Esophagus muscularis mucosa (tissue), 4 donors: Measurements from ENCODE around the gene THSD4. TPM values are rescaled to one million over a fixed set of nuclear protein-coding genes. Genes with fewer than 3 reads are reported as not detected.

ENCODE experiments used
- DNase-seq: peaks from one replicate; pipeline ENCODE4 v3.0.0-alpha.2; 2017; ENCODE audit errors: extremely low spot score
- H3K27ac ChIP-seq, 4 donors: fragments of 200-600 bp; sonication (generic); replicated peaks in 1 of 4; 1 replicate in 3 of 4; 2 replicates in 1 of 4; pipeline ENCODE4 v1.5.1; 2016 to 2019; ENCODE audit warnings: mild to moderate bottlenecking in 1 of 4
- H3K27me3 ChIP-seq, 4 donors: fragments of 200-600 bp; sonication (generic); one replicate each; pipeline versions ENCODE4 v1.5.1 to v1.6.0; 2016 to 2019
- H3K36me3 ChIP-seq, 4 donors: fragments of 200-600 bp; sonication (generic); one replicate each; pipeline ENCODE4 v1.5.1; 2016 to 2019
- H3K4me1 ChIP-seq, 4 donors: fragments of 200-600 bp; sonication (generic); one replicate each; pipeline ENCODE4 v1.5.1; 2016 to 2019
- H3K4me3 ChIP-seq, 4 donors: fragments of 200-600 bp; sonication (generic); 1 replicate in 2 of 4; 2 replicates in 2 of 4; pipeline ENCODE4 v1.5.1; 2016 to 2019; ENCODE audit warnings: mild to moderate bottlenecking in 4 of 4, moderate library complexity in 1 of 4
- H3K9me3 ChIP-seq, 4 donors: fragments of 200-600 bp; sonication (generic); 1 replicate in 3 of 4; 2 replicates in 1 of 4; pipeline ENCODE4 v1.5.1; 2016 to 2019
- EP300 ChIP-seq: sonication (generic); formaldehyde crosslinking; IDR thresholded peaks from one replicate; pipeline ENCODE4 v1.6.1; 2017; ENCODE audit warnings: antibody characterized with exemption
- POLR2A ChIP-seq: fragments of 450-650 bp; IDR thresholded peaks from one replicate; pipeline ENCODE4 v1.6.1; 2017; ENCODE audit warnings: antibody characterized with exemption, moderate library complexity, mild to moderate bottlenecking, low read depth
- POLR2AphosphoS5 ChIP-seq, 2 donors: sonication (generic); formaldehyde crosslinking; IDR thresholded peaks; one replicate each; pipeline ENCODE4 v1.6.1; 2017; ENCODE audit warnings: antibody characterized with exemption in 2 of 2
- WGBS: methylation state at CpG from one replicate; pipeline ENCODE4 v1.1.5; 2018; 5-methylcytosine and 5-hydroxymethylcytosine counted together
- intact Hi-C: fragments of 100-400 bp; cut with DNase I; formaldehyde crosslinking; loops from one replicate; pipeline ENCODE4 v1.15.1; 2023
- total RNA-seq, 4 donors: library from RNA; depleted of rRNA; stranded (reverse); fragments of >200 nt; gene quantifications; one replicate each; pipeline versions ENCODE4 v1.1.0 to v1.2.1, GENCODE V29; 2016
- TF ChIP-seq, protein P1 (sequence below), 3 experiments: fragments of 200-600 bp in 2 of 3; fragments of 450-650 bp in 1 of 3; sonication (generic) in 2 of 3; IDR thresholded peaks; one replicate each; pipeline ENCODE4 v1.5.1; 2017 to 2019; ENCODE audit warnings: antibody characterized with exemption in 3 of 3, mild to moderate bottlenecking in 2 of 3, moderate library complexity in 1 of 3

The THSD4 gene
- total RNA-seq, 4 donors from 2014 or later: 3.2 to 6.6 (median 5.6) TPM

DNA sequence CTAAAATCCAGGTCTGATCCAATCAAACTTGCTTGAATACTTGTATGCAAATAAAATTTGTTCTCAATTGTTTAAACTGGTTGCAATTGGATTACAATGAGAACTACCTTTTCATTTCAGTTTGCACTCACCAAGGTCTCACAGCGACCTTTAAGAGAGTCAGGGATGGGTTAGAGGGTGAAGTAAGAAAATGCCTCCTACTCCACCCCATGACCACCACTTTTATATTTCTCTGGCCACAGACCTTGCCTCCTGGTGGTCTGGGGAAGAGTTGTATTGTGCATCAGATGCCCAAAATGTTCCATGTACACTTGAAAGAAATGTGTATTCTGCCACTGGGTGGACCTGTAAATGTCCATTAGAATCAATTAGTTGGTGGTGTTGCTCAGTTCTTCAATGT lies 16.4 kb upstream of the THSD4 start:
- Histone ChIP-seq H3K4me1 (no peaks in the 10 kb centered on the region), H3K4me3 (no peak overlapping the region), H3K27me3 (no peaks in the 10 kb centered on the region), H3K27ac (no peak overlapping the region), H3K9me3 (no peaks in the 10 kb centered on the region), H3K36me3 (no peaks in the 10 kb centered on the region)
- 75% methylated on average over 1 of the region's 1 CpG for WGBS
- TF ChIP-seq EP300: no peak
- TF ChIP-seq POLR2AphosphoS5 (IDR thresholded peaks at IDR 0.05): no peak
- TF ChIP-seq POLR2A: no peak
- TF ChIP-seq, protein P1, sequence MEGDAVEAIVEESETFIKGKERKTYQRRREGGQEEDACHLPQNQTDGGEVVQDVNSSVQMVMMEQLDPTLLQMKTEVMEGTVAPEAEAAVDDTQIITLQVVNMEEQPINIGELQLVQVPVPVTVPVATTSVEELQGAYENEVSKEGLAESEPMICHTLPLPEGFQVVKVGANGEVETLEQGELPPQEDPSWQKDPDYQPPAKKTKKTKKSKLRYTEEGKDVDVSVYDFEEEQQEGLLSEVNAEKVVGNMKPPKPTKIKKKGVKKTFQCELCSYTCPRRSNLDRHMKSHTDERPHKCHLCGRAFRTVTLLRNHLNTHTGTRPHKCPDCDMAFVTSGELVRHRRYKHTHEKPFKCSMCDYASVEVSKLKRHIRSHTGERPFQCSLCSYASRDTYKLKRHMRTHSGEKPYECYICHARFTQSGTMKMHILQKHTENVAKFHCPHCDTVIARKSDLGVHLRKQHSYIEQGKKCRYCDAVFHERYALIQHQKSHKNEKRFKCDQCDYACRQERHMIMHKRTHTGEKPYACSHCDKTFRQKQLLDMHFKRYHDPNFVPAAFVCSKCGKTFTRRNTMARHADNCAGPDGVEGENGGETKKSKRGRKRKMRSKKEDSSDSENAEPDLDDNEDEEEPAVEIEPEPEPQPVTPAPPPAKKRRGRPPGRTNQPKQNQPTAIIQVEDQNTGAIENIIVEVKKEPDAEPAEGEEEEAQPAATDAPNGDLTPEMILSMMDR (IDR thresholded peaks at IDR 0.05): no peak
- no peak for DNase-seq
- intact Hi-C loops: no loop called here

DNA sequence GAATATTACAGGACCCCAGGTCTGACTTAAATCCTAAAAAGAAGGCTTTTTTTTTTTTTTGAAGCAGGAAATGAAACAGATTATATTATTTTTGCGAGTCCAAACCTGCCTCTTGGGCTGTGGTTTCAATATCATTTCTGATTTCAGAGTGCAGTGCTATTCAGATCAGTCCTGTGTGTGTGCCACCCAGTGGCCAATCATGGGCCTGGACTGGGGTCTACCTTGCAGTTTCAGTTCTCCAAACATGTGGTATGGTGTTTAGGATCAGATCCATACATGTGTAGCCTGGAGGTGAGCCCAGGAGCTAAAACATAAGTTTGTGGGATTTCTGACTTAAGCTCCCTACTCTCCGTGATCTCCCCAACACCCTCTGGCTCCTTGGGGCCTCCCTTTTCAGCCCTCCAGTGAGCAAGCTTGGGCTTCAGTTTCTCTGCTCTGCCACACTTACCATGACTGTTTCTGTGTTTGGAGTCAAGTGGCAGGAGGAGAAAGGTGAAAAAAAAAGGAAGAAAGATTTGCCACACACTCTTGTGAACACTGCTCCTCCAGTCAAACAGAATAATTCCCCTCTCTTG lies 12.1 kb upstream of the THSD4 start:
- Histone ChIP-seq H3K9me3 (no peaks in the 10 kb centered on the region), H3K27me3 (no peaks in the 10 kb centered on the region), H3K36me3 (no peaks in the 10 kb centered on the region), H3K4me3 (no peak overlapping the region), H3K4me1 (no peaks in the 10 kb centered on the region), H3K27ac (no peak overlapping the region)
- TF ChIP-seq POLR2A (no peak), POLR2AphosphoS5 (IDR thresholded peaks at IDR 0.05) (no peak), EP300 (no peak)
- TF ChIP-seq, protein P1 (IDR thresholded peaks at IDR 0.05): no peak
- no peak for DNase-seq
- WGBS: 79% methylated on average over 2 of the region's 2 CpGs
- intact Hi-C loops: no loop called here

DNA sequence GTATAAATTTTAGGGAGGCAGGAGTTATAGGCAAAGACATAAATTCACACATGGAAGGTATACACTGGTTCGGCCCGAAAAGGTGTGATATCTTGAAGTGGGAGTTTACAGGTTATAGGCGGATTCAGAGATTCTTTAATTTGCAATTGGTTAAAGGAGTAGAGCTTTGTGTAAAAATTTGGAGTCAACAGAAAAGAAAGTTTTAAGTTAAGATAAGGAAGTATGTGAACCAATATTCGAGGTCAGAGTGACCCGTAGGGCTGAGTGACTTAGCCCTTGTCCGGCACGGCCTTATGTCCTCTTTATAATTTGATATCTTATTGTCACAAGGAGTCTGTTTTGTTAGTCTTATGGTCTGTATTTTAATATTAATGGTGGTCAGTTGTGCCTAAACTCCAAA lies 10.6 kb upstream of the THSD4 start:
- WGBS: 98% methylated on average over 7 of the region's 7 CpGs
- intact Hi-C loops: no loop called here
- no peaks in the 10 kb centered on the region for H3K9me3 ChIP-seq
- no peak overlapping the region for H3K27ac ChIP-seq
- no peak overlapping the region for H3K4me3 ChIP-seq
- no peaks in the 10 kb centered on the region for H3K4me1 ChIP-seq
- no peak for DNase-seq
- no peaks in the 10 kb centered on the region for H3K36me3 ChIP-seq
- TF ChIP-seq POLR2A: no peak
- TF ChIP-seq POLR2AphosphoS5 (IDR thresholded peaks at IDR 0.05): no peak
- H3K27me3 ChIP-seq: no peaks in the 10 kb centered on the region

DNA sequence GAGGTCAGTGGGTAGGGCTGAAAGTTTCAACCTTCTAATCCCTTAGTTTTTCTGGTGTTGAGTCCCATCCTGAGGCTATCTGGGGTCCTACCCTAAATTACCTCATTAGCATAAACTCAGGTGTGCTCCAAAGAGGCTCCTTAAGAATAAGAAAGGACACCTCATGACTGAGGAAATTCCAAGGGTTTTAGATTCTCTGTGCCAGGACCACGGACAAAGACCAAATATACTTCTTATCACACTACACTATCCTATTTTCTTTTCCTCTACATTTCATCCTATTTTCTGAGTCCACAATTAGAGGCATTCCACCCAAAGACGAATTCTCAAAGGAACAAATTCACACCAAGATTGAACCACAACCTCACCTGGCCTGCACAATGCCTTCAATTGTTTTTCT lies 9.8 kb upstream of the THSD4 start:
- TF ChIP-seq EP300: no peak
- TF ChIP-seq POLR2AphosphoS5 (IDR thresholded peaks at IDR 0.05): no peak
- TF ChIP-seq, protein P1 (IDR thresholded peaks at IDR 0.05): no peak
- no peak for TF ChIP-seq POLR2A
- no peak for DNase-seq
- Histone ChIP-seq H3K4me3 (no peak overlapping the region), H3K36me3 (no peaks in the 10 kb centered on the region), H3K4me1 (no peaks in the 10 kb centered on the region), H3K27me3 (no peaks in the 10 kb centered on the region), H3K9me3 (no peaks in the 10 kb centered on the region), H3K27ac (no peak overlapping the region)
- intact Hi-C loops: no loop called here
- WGBS: 91% methylated on average over 2 of the region's 2 CpGs

DNA sequence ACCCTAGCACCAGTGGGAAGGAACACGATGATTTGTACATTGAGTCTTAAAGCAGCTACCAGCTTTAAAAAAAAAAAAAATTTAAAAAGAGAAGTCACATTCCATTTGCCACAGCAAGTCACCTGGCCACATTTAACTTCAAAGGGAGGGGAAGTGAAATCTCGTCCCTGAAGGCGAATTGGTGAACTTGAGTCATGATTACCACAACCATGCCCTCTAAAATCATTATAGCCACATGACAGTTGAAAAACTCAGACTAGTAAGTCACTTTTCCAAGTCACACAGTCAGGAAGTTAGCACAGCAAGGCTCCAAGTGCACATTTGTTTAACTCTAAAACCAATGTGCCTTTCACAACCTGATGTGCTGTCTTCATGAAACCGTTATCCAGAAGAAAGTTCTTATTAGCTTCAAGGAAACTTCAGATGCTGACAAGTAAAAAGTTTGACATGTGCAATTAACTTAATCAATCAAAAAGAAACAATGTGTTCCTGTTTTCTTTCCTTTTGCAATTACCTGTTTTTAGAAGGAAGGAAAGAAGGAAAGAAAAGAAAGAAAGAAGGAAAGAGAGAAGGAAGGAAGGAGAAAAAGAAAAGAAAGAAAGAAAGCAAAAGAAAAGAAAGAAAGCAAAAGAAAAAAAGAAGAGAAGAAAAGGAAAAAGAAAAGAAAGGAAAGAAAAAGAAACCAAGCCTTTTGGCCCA lies 8.3 kb upstream of the THSD4 start:
- H3K9me3 ChIP-seq: no peaks in the 10 kb centered on the region
- no peak overlapping the region for H3K27ac ChIP-seq
- no peaks in the 10 kb centered on the region for H3K27me3 ChIP-seq
- H3K36me3 ChIP-seq: no peaks in the 10 kb centered on the region
- no peaks in the 10 kb centered on the region for H3K4me1 ChIP-seq
- no peak overlapping the region for H3K4me3 ChIP-seq
- 83% methylated on average over 4 of the region's 4 CpGs for WGBS
- no peak for DNase-seq
- TF ChIP-seq, protein P1 (IDR thresholded peaks at IDR 0.05): no peak
- no peak for TF ChIP-seq POLR2AphosphoS5 (IDR thresholded peaks at IDR 0.05)
- TF ChIP-seq POLR2A: no peak
- no peak for TF ChIP-seq EP300
- intact Hi-C loops: no loop called here
